Liver (tissue), 3 donors: ENCODE data around the gene HACD4.

ENCODE experiments used
- CTCF ChIP-seq: fragments of 150-350 bp; IDR thresholded peaks from 2 replicates; pipeline ENCODE4 v1.5.1; 2017; ENCODE audit warnings: improper control_type of control experiment, low read depth, low read length; ENCODE audit not compliant: missing input control
- JUND ChIP-seq, 2 donors: IDR thresholded peaks; 2 replicates each; pipeline ENCODE4 v1.6.1; 2016; ENCODE audit warnings: antibody characterized with exemption in 2 of 2
- REST ChIP-seq: IDR thresholded peaks from 2 replicates; pipeline ENCODE4 v1.6.1; 2016; ENCODE audit warnings: antibody characterized with exemption, mild to moderate bottlenecking
- RXRA ChIP-seq, 2 donors: IDR thresholded peaks; 2 replicates each; pipeline ENCODE4 v1.6.1; 2017 to 2018; ENCODE audit warnings: antibody characterized with exemption in 2 of 2, mild to moderate bottlenecking in 1 of 2
- SP1 ChIP-seq: IDR thresholded peaks from 2 replicates; pipeline ENCODE4 v1.6.1; 2018; ENCODE audit warnings: antibody characterized with exemption, mild to moderate bottlenecking
- ZBTB33 ChIP-seq: IDR thresholded peaks from 2 replicates; pipeline ENCODE4 v1.6.1; 2016; ENCODE audit warnings: antibody characterized with exemption
- donor health status: healthy.
- donor health status: healthy.

- no peak for TF ChIP-seq CTCF
- TF ChIP-seq REST: no peak
- no peak for TF ChIP-seq JUND (IDR thresholded peaks at IDR 0.05)
- no peak for TF ChIP-seq RXRA (IDR thresholded peaks at IDR 0.05)
- no peak for TF ChIP-seq SP1
- no peak for TF ChIP-seq ZBTB33
Measured at GRCh38 chr9:21029661-21030060, 1.8 kb downstream of the HACD4 start.
